Left ventricle myocardium inferior (tissue), 1 donor: ENCODE data around the gene ENDOU. TPM values are rescaled to one million over a fixed set of nuclear protein-coding genes. Genes with fewer than 3 reads are reported as not detected.

ENCODE experiments used
- DNase-seq: peaks from one replicate; pipeline ENCODE4 v3.0.0-alpha.2; 2020
- H3K27ac ChIP-seq: fragments of 200-600 bp; replicated peaks from 2 replicates; pipeline ENCODE4 v1.8.0; 2021
- H3K27me3 ChIP-seq: fragments of 200-600 bp; 2 replicates; pipeline ENCODE4 v1.8.0; 2021; ENCODE audit warnings: low read depth
- H3K36me3 ChIP-seq: fragments of 200-600 bp; 2 replicates; pipeline ENCODE4 v1.8.0; 2021
- H3K4me1 ChIP-seq: fragments of 200-600 bp; 2 replicates; pipeline ENCODE4 v1.8.0; 2021
- H3K4me3 ChIP-seq: fragments of 200-600 bp; 2 replicates; pipeline ENCODE4 v1.8.0; 2021; ENCODE audit warnings: mild to moderate bottlenecking, moderate library complexity
- H3K9me3 ChIP-seq: fragments of 200-600 bp; replicated peaks from 2 replicates; pipeline ENCODE4 v1.8.0; 2021
- intact Hi-C: fragments of 100-400 bp; cut with micrococcal nuclease; formaldehyde crosslinking; loops from one replicate; pipeline ENCODE4 v1.11.0; 2022
- total RNA-seq: library from RNA; stranded (reverse); fragmentation: NEBNext Ultra II Directional; extraction: Animal tissue kit (Norgen Biotek cat#: 25700); gene quantifications from one replicate; pipeline ENCODE4 v1.2.1, GENCODE V29; 2021
- TF ChIP-seq, protein P1 (sequence below): fragments of 200-600 bp; IDR thresholded peaks from 2 replicates; pipeline ENCODE4 v1.8.0; 2021; ENCODE audit warnings: antibody characterized with exemption, mild to moderate bottlenecking, borderline replicate concordance
- donor health status: DM: no; HTN: yes; CAD: no; lungs with severe emphysema.

Gene ENDOU
- total RNA-seq, 1 donor from 2014 or later, result 0.49 TPM

DNA sequence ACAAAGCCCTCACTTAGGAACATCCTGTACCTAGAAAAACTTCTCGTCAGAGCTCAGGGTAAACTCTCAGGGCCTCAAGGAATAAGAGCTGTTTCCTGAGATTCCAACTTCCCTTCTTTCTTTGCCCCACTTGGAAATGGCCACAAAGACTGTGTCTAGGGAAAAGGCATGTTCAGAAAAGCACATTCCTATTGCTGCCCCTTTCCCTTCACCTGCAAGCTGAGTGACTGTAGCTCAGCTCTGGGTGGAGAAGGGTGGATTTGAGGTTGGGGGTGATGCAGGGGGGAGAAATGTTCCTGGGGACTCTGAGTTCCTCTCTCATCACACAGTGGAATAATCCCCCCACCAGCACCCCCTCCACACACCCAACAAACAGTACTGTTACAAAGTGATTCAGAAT is 6.8 kb downstream of the ENDOU start:
- no peak overlapping the region for H3K4me3 ChIP-seq
- H3K27ac ChIP-seq, result peak overlapping the region; percentile 95
- intact Hi-C loops, result loop anchor here (5.0 kb wide), 2 partner anchors 49 to 119 kb away; no protein-coding TSS in a partner anchor
- H3K9me3 ChIP-seq, result no peaks in the 10 kb centered on the region
- H3K36me3 ChIP-seq, result no peaks in the 10 kb centered on the region
- peaks cover 55% of the 10 kb centered on the region for H3K4me1 ChIP-seq
- TF ChIP-seq, protein P1, sequence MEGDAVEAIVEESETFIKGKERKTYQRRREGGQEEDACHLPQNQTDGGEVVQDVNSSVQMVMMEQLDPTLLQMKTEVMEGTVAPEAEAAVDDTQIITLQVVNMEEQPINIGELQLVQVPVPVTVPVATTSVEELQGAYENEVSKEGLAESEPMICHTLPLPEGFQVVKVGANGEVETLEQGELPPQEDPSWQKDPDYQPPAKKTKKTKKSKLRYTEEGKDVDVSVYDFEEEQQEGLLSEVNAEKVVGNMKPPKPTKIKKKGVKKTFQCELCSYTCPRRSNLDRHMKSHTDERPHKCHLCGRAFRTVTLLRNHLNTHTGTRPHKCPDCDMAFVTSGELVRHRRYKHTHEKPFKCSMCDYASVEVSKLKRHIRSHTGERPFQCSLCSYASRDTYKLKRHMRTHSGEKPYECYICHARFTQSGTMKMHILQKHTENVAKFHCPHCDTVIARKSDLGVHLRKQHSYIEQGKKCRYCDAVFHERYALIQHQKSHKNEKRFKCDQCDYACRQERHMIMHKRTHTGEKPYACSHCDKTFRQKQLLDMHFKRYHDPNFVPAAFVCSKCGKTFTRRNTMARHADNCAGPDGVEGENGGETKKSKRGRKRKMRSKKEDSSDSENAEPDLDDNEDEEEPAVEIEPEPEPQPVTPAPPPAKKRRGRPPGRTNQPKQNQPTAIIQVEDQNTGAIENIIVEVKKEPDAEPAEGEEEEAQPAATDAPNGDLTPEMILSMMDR, result no peak
- DNase-seq, result no peak
- no peaks in the 10 kb centered on the region for H3K27me3 ChIP-seq

DNA sequence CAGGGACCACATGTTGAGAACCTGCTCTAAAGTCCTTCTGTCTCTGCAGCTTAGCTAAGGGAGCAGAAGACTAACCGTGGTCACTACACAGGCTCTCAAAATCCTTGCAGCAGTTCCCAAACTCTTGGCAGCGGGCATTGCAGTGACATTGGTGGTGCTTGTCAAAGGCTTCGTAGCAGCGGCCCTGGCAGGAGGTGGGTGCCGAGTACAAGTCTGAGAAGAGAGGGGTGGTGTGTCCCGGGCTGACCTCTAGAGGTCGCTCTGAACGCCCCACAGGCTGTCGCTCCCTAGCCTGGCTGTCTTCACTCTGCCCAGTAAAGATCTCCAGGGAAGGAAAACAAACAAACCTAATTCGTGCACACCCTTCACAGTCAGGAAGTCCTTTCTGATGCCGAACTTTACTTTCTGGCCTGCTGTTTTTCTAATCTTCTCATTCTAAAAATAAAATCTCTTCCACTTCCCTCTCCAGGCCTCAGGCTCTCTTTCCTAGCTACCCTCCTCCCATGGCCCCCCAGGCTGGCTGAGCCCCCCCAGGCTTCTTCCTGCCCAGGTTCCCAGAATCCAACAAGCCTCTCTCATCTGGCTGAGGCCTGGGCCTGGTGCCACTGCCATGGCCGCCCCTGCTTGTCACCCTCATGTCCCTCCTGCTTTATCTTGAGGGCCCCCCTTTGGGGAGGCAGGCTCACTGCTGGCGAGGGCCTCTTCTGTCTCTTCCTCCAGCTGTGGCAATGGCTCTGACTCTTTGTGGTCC is 7.7 kb downstream of the ENDOU start:
- Histone ChIP-seq H3K4me1 (peaks cover 48% of the 10 kb centered on the region), H3K4me3 (peak overlapping the region; percentile 24), H3K9me3 (no peaks in the 10 kb centered on the region), H3K27ac (peak overlapping the region; percentile 95), H3K36me3 (no peaks in the 10 kb centered on the region), H3K27me3 (no peaks in the 10 kb centered on the region)
- TF ChIP-seq, protein P1, result peak; percentile 91
- intact Hi-C loops, result loop anchor here (5.0 kb wide), 2 partner anchors 50 to 120 kb away; no protein-coding TSS in a partner anchor
- DNase-seq, result peak; percentile 90

DNA sequence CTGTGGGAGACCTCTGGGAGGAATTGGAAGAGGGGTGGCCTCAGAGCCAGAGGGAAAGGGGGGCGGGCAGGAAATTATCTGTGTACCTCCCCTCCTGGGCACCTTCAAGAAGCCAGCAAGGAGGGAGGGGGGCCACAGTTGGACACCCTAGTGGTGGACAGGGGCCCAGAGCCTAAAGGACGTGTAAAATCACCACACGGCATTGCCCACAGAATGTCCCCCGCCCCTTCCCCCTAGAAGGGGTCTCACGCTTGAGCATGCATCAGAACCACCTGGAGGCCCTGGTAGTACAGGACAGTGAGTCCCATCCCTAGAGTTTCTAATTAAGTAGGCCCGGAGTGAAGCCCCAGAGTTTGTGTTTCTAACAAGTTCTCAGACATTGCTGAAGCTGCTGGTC is 8.2 kb downstream of the ENDOU start:
- H3K4me3 ChIP-seq, result no peak overlapping the region
- no peak for DNase-seq
- no peaks in the 10 kb centered on the region for H3K27me3 ChIP-seq
- peaks cover 48% of the 10 kb centered on the region for H3K4me1 ChIP-seq
- H3K36me3 ChIP-seq, result no peaks in the 10 kb centered on the region
- intact Hi-C loops, result loop anchor here (5.0 kb wide), 2 partner anchors 50 to 120 kb away; no protein-coding TSS in a partner anchor
- H3K27ac ChIP-seq, result peak overlapping the region; percentile 95
- TF ChIP-seq, protein P1, result no peak
- H3K9me3 ChIP-seq, result no peaks in the 10 kb centered on the region

DNA sequence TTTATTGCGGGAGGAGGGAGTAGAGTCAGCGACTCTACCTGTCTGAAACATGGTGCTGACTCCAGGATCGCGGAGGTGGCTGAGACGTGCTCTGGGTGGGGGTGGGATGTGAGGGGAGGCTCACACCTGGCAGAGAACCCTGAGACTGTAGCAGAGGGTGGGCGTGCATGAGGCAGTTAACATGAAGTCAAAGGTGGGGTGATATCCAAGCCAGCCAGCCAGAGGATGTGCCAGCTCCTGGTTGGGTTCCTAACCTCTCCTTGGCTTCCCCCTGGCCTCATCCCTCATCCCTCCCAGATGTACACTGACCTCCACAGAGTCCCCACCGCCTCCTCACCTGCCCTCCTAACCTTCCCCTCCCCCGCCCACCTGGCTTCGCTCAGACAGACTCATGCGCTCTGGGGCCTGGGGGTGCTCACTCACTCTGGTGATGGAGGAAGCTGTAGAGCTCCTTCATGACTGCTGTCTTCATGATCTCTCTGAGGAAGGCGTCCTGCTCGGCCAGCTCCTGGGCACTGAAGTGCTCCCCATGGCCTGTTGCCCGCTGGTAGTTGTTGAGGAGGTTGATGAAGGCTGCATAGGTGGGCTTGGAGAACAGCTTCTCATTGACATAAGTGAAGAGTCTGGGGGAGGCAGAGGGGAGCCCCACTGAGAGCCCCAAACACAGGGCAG is 9.3 kb downstream of the ENDOU start:
- intact Hi-C loops, result loop anchor here (5.0 kb wide), 2 partner anchors 51 to 121 kb away; no protein-coding TSS in a partner anchor
- Histone ChIP-seq H3K36me3 (no peaks in the 10 kb centered on the region), H3K4me3 (no peak overlapping the region), H3K27ac (peak overlapping the region; percentile 95), H3K9me3 (no peaks in the 10 kb centered on the region), H3K27me3 (no peaks in the 10 kb centered on the region), H3K4me1 (peaks cover 48% of the 10 kb centered on the region)
- no peak for DNase-seq
- TF ChIP-seq, protein P1, result no peak

DNA sequence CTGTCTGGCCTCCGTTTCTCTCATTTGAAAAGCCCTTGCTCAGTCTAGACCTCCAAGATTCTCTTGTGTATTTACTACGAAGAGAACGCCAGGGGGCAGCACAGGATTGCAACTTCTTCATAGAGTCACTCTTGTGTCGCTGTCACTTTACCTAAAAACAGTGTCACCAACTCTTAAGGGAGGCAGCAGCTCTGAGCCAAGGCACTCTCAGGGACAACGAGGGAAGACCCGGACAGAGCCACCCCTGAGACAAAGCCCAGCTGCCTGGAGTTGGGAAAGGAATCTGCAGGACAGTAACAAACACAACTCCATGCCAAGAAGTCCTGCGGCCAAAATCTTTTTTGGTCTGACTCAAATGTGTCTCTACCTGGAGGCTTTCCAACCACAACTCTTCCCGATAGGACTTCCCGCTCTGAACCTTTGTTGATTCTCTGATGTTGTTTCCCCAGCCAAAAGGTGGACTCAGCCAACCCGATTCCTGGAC is 9.9 kb downstream of the ENDOU start:
- Histone ChIP-seq H3K4me3 (no peak overlapping the region), H3K36me3 (no peaks in the 10 kb centered on the region), H3K27me3 (no peaks in the 10 kb centered on the region), H3K9me3 (no peaks in the 10 kb centered on the region), H3K4me1 (peaks cover 48% of the 10 kb centered on the region), H3K27ac (peak overlapping the region; percentile 95)
- TF ChIP-seq, protein P1, result peak; percentile 83
- intact Hi-C loops, result loop anchor here (5.0 kb wide), 2 partner anchors 52 to 122 kb away; no protein-coding TSS in a partner anchor
- peak; percentile 74 for DNase-seq
